GM18868 (cell line): ENCODE data around the gene UQCRQ.
A peak's percentile ranks its signal among the peaks of the same experiment; 100 is the strongest.

ENCODE experiments used
- ATAC-seq: cut with Tn5 transposase; IDR thresholded peaks from one replicate; pipeline ENCODE4 v1.9.1; 2021; ENCODE audit warnings: mild to moderate bottlenecking, moderate library complexity; ENCODE audit not compliant: unreplicated experiment

Gene UQCRQ

GRCh38 chr5:132865668-132866341 is 637 bp upstream of the UQCRQ start:
- ATAC-seq: peak; percentile 20

GRCh38 chr5:132867046-132867451 is 607 bp downstream of the UQCRQ start:
- peak; percentile 11 for ATAC-seq

- ATAC-seq: no peak
These were observed 2.3 kb downstream of the UQCRQ start for GRCh38 chr5:132868754-132869153.

- no peak for ATAC-seq
These were observed 4.4 kb downstream of the UQCRQ start for GRCh38 chr5:132870801-132871200.

- ATAC-seq: no peak
These were observed 5.2 kb downstream of the UQCRQ start for GRCh38 chr5:132871459-132872284.

- no peak for ATAC-seq
These were observed 6.3 kb downstream of the UQCRQ start for GRCh38 chr5:132872788-132873118.

- no peak for ATAC-seq
These were observed 6.9 kb downstream of the UQCRQ start, which contains the start of gene LEAP2 for GRCh38 chr5:132873119-132873929. Gene LEAP2, plus strand, starts transcription at chr5:132873668. Its CDS starts 27 bp downstream, at chr5:132873695.

- no peak for ATAC-seq
These were observed 7.5 kb downstream of the UQCRQ start for GRCh38 chr5:132873930-132874271.

GRCh38 chr5:132876020-132876759 is 9.7 kb downstream of the UQCRQ start:
- no peak for ATAC-seq

- ATAC-seq: no peak
These were observed 11.0 kb downstream of the UQCRQ start for GRCh38 chr5:132877466-132877865.

GRCh38 chr5:132877938-132878337 is 11.5 kb downstream of the UQCRQ start:
- no peak for ATAC-seq

- peak; percentile 63 for ATAC-seq
These were observed 16.9 kb downstream of the UQCRQ start for GRCh38 chr5:132883261-132883834.

- no peak for ATAC-seq
These were observed 18.1 kb downstream of the UQCRQ start for GRCh38 chr5:132884548-132884947.

- ATAC-seq: no peak
These were observed 19.8 kb downstream of the UQCRQ start for GRCh38 chr5:132886064-132886823.

- no peak for ATAC-seq
These were observed 20.8 kb downstream of the UQCRQ start for GRCh38 chr5:132887283-132887682.

- ATAC-seq: no peak
These were observed 23.1 kb downstream of the UQCRQ start for GRCh38 chr5:132889501-132889900.

GRCh38 chr5:132890817-132891216 is 24.4 kb downstream of the UQCRQ start:
- no peak for ATAC-seq

GRCh38 chr5:132895719-132896305 is 29.4 kb downstream of the UQCRQ start:
- ATAC-seq: no peak

- no peak for ATAC-seq
These were observed 30.2 kb downstream of the UQCRQ start for GRCh38 chr5:132896685-132897084.
